ENCODE measurements around the gene LINGO3.

DNA sequence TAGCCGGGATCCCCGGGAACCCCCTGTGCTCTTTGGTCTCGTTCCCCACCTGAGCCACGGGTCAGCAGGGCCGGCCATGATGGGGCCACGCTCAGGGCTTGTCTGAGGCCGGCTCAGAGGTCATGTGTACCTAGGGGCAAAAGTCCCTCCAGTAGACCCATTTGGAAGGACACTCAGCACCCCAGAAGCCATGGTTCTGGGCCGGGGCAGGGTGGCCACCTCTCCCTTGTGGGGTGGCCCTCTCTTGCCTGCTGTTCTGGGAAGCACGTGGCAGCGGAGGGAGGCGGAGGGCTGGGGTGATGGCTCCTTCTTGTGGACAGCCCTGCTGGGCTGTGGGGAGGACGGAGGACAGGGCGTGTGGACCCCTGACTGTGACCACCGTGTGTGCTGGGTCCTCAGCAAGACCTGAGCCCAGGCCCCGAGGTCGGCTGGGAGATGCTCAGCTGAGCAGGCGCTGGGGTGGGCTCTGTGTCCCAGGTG is 19.6 kb downstream of the LINGO3 start:
- TF ChIP-seq POLR2A (IDR thresholded peaks at IDR 0.05): no peak
- TF ChIP-seq, protein P1, sequence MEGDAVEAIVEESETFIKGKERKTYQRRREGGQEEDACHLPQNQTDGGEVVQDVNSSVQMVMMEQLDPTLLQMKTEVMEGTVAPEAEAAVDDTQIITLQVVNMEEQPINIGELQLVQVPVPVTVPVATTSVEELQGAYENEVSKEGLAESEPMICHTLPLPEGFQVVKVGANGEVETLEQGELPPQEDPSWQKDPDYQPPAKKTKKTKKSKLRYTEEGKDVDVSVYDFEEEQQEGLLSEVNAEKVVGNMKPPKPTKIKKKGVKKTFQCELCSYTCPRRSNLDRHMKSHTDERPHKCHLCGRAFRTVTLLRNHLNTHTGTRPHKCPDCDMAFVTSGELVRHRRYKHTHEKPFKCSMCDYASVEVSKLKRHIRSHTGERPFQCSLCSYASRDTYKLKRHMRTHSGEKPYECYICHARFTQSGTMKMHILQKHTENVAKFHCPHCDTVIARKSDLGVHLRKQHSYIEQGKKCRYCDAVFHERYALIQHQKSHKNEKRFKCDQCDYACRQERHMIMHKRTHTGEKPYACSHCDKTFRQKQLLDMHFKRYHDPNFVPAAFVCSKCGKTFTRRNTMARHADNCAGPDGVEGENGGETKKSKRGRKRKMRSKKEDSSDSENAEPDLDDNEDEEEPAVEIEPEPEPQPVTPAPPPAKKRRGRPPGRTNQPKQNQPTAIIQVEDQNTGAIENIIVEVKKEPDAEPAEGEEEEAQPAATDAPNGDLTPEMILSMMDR (IDR thresholded peaks at IDR 0.05): no peak
